Measurements from ENCODE around the gene SPTB.

The SPTB gene

DNA sequence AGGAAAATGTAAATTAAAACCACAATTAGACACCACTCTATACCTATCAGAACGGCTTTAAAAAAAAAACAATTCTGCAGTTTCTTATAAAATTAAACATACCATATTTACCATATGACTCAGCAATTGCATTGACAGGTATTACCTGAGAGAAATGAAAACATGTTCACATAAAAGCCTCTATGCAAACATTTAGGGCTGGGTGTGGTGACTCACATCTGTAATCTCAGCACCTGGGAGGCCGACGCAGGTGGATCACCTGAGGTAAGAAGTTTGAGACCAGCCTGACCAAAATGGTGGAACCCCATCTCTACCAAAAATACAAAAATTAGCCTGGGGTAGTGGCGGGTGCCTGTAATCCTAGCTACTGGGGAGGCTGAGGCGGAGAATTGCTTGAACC is 41.1 kb downstream of the SPTB start:
- Histone ChIP-seq H3K36me3 (ENCODE audit: control insufficient read depth, insufficient read depth, low read length) (no peaks in the 10 kb centered on the region), H3K9me3 (ENCODE audit: control insufficient read depth, low read length) (no peaks in the 10 kb centered on the region), H3K27ac (ENCODE audit: insufficient read depth, low read depth, low read length, poor library complexity, severe bottlenecking) (no peak overlapping the region), H3K27me3 (ENCODE audit: control insufficient read depth, insufficient read depth, low read length, poor library complexity, severe bottlenecking) (no peaks in the 10 kb centered on the region), H3K4me3 (ENCODE audit: insufficient read depth, low read depth, low read length) (no peak overlapping the region), H3K4me1 (ENCODE audit: control insufficient read depth, insufficient read depth, low read length) (no peaks in the 10 kb centered on the region)
- WGBS, 2 experiments = 92 to 93% methylated on average over 5 of the region's 5 CpGs

DNA sequence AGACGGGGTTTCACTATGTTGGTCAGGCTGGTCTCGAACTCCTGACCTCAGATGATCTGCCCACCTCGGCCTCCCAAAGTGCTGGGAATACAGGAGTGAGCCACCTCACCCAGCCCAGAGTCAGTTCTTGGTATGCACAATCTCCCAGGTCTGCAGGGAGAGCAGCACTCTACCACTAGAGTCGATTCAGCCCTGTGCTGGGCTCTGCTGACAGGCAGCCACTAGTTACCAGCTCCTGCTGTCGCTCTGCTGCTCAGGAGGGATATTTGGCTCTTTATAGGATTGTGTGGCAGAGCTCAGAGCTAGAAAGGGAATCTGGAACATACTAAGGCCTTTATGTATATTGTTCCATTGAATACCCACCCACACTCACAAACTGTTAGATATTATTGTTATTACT is 44.3 kb downstream of the SPTB start:
- H3K4me1 ChIP-seq (ENCODE audit: control insufficient read depth, insufficient read depth, low read length) = no peaks in the 10 kb centered on the region
- H3K9me3 ChIP-seq (ENCODE audit: control insufficient read depth, low read length) = no peaks in the 10 kb centered on the region
- no peak overlapping the region for H3K4me3 ChIP-seq (ENCODE audit: insufficient read depth, low read depth, low read length)
- no peaks in the 10 kb centered on the region for H3K36me3 ChIP-seq (ENCODE audit: control insufficient read depth, insufficient read depth, low read length)
- H3K27ac ChIP-seq (ENCODE audit: insufficient read depth, low read depth, low read length, poor library complexity, severe bottlenecking) = no peak overlapping the region
- WGBS, 2 experiments = 89% methylated on average over 5 of the region's 5 CpGs
- H3K27me3 ChIP-seq (ENCODE audit: control insufficient read depth, insufficient read depth, low read length, poor library complexity, severe bottlenecking) = no peaks in the 10 kb centered on the region

GRCh38 chr14:64834965-64835364 is 44.7 kb downstream of the SPTB start:
- H3K9me3 ChIP-seq (ENCODE audit: control insufficient read depth, low read length) = no peaks in the 10 kb centered on the region
- 87 to 91% methylated on average over 3 of the region's 3 CpGs for WGBS, 2 experiments
- no peaks in the 10 kb centered on the region for H3K27me3 ChIP-seq (ENCODE audit: control insufficient read depth, insufficient read depth, low read length, poor library complexity, severe bottlenecking)

DNA sequence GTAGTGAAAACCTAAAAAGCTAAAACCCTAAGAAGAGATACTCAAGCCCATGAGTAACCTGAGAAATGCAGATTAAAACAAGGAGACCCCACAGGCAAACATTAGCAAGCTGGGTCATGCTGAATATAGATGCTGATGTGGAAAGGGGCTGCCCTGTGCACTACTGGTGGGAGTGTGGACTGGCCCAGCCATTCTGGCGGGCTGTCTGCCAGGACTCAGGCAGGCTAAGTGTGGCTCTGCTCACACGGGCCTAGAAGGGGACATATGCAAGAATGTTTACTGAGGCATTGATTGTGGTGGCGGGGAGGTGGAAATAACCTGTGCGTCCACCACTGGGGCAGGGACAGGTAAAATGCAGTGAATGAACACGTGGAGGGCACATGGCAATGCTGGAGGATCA is 48.3 kb downstream of the SPTB start:
- H3K36me3 ChIP-seq (ENCODE audit: control insufficient read depth, insufficient read depth, low read length) = no peaks in the 10 kb centered on the region
- no peak overlapping the region for H3K4me3 ChIP-seq (ENCODE audit: insufficient read depth, low read depth, low read length)
- H3K27me3 ChIP-seq (ENCODE audit: control insufficient read depth, insufficient read depth, low read length, poor library complexity, severe bottlenecking) = no peaks in the 10 kb centered on the region
- 88 to 89% methylated on average over 5 of the region's 5 CpGs for WGBS, 2 experiments
- no peaks in the 10 kb centered on the region for H3K4me1 ChIP-seq (ENCODE audit: control insufficient read depth, insufficient read depth, low read length)
- no peaks in the 10 kb centered on the region for H3K9me3 ChIP-seq (ENCODE audit: control insufficient read depth, low read length)
- H3K27ac ChIP-seq (ENCODE audit: insufficient read depth, low read depth, low read length, poor library complexity, severe bottlenecking) = no peak overlapping the region

More at GRCh38 chr14:64834965-64835364, 44.7 kb downstream of the SPTB start:
- no peak overlapping the region for H3K4me3 ChIP-seq (ENCODE audit: insufficient read depth, low read depth, low read length)
- no peaks in the 10 kb centered on the region for H3K36me3 ChIP-seq (ENCODE audit: control insufficient read depth, insufficient read depth, low read length)
- H3K27ac ChIP-seq (ENCODE audit: insufficient read depth, low read depth, low read length, poor library complexity, severe bottlenecking) = no peak overlapping the region
- H3K4me1 ChIP-seq (ENCODE audit: control insufficient read depth, insufficient read depth, low read length) = no peaks in the 10 kb centered on the region

GRCh38 chr14:64830961-64831360 is 48.7 kb downstream of the SPTB start:
- H3K9me3 ChIP-seq (ENCODE audit: control insufficient read depth, low read length) = no peaks in the 10 kb centered on the region
- H3K4me1 ChIP-seq (ENCODE audit: control insufficient read depth, insufficient read depth, low read length) = no peaks in the 10 kb centered on the region
- H3K27ac ChIP-seq (ENCODE audit: insufficient read depth, low read depth, low read length, poor library complexity, severe bottlenecking) = no peak overlapping the region
- 92 to 100% methylated on average over 1 of the region's 1 CpG for WGBS, 2 experiments
- H3K36me3 ChIP-seq (ENCODE audit: control insufficient read depth, insufficient read depth, low read length) = no peaks in the 10 kb centered on the region
- H3K27me3 ChIP-seq (ENCODE audit: control insufficient read depth, insufficient read depth, low read length, poor library complexity, severe bottlenecking) = no peaks in the 10 kb centered on the region
- no peak overlapping the region for H3K4me3 ChIP-seq (ENCODE audit: insufficient read depth, low read depth, low read length)

DNA sequence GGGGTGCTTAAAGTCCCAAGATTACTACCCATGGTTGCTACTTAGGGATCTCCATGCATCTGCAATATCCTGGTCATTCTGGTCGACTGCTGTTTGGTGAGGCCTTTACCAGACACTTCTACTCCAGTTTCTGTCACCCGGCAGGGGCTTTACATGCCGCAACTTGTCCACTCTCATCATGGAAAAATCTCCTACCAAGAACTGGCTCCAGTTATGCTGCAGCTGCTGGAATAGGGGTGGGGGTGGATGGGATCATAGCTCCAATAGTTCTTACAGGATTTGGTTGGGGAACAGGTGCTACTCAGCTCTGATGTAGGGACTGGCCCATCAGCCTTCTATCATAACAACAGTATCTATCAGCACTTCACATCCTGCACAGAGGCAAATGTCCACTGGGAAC is 51.6 kb downstream of the SPTB start:
- Histone ChIP-seq H3K27ac (ENCODE audit: insufficient read depth, low read depth, low read length, poor library complexity, severe bottlenecking) (no peak overlapping the region), H3K4me3 (ENCODE audit: insufficient read depth, low read depth, low read length) (no peak overlapping the region), H3K36me3 (ENCODE audit: control insufficient read depth, insufficient read depth, low read length) (no peaks in the 10 kb centered on the region), H3K9me3 (ENCODE audit: control insufficient read depth, low read length) (no peaks in the 10 kb centered on the region), H3K4me1 (ENCODE audit: control insufficient read depth, insufficient read depth, low read length) (peaks cover 1% of the 10 kb centered on the region), H3K27me3 (ENCODE audit: control insufficient read depth, insufficient read depth, low read length, poor library complexity, severe bottlenecking) (no peaks in the 10 kb centered on the region)
- 85 to 98% methylated on average over 3 of the region's 3 CpGs for WGBS, 2 experiments

DNA sequence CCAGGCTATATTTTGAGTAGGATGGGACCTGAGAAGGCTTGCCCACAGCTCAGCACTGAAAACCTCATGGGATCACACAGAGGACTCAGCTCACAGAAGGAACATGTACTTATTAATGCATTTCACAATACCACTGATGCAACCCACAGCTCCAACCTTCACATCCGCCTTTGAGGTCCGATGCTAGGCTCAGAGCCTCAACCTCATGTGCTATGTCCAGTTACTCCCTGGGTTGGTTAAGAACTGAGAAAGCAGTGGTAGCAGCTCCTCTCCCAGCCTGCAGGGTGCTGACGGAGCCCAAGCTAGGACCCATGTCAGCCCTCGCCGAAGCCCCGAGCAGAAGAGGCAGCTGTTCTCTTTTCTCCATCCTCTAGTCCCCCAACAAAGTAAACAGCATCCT is 52.9 kb downstream of the SPTB start:
- Histone ChIP-seq H3K36me3 (ENCODE audit: control insufficient read depth, insufficient read depth, low read length) (no peaks in the 10 kb centered on the region), H3K9me3 (ENCODE audit: control insufficient read depth, low read length) (no peaks in the 10 kb centered on the region), H3K4me1 (ENCODE audit: control insufficient read depth, insufficient read depth, low read length) (peaks cover 4% of the 10 kb centered on the region), H3K27ac (ENCODE audit: insufficient read depth, low read depth, low read length, poor library complexity, severe bottlenecking) (no peak overlapping the region), H3K27me3 (ENCODE audit: control insufficient read depth, insufficient read depth, low read length, poor library complexity, severe bottlenecking) (no peaks in the 10 kb centered on the region), H3K4me3 (ENCODE audit: insufficient read depth, low read depth, low read length) (no peak overlapping the region)
- 91 to 94% methylated on average over 6 of the region's 6 CpGs for WGBS, 2 experiments

- 94 to 96% methylated on average over 4 of the region's 4 CpGs for WGBS, 2 experiments
- H3K36me3 ChIP-seq (ENCODE audit: control insufficient read depth, insufficient read depth, low read length) = no peaks in the 10 kb centered on the region
- no peak overlapping the region for H3K4me3 ChIP-seq (ENCODE audit: insufficient read depth, low read depth, low read length)
- H3K27ac ChIP-seq (ENCODE audit: insufficient read depth, low read depth, low read length, poor library complexity, severe bottlenecking) = no peak overlapping the region
- no peaks in the 10 kb centered on the region for H3K27me3 ChIP-seq (ENCODE audit: control insufficient read depth, insufficient read depth, low read length, poor library complexity, severe bottlenecking)
- H3K9me3 ChIP-seq (ENCODE audit: control insufficient read depth, low read length) = no peaks in the 10 kb centered on the region
- peaks cover 4% of the 10 kb centered on the region for H3K4me1 ChIP-seq (ENCODE audit: control insufficient read depth, insufficient read depth, low read length)
Observed at GRCh38 chr14:64826333-64826732, 53.4 kb downstream of the SPTB start.

GRCh38 chr14:64825509-64825908 is 54.2 kb downstream of the SPTB start:
- 78 to 81% methylated on average over 10 of the region's 10 CpGs for WGBS, 2 experiments
- no peaks in the 10 kb centered on the region for H3K27me3 ChIP-seq (ENCODE audit: control insufficient read depth, insufficient read depth, low read length, poor library complexity, severe bottlenecking)
- H3K4me3 ChIP-seq (ENCODE audit: insufficient read depth, low read depth, low read length) = no peak overlapping the region
- H3K9me3 ChIP-seq (ENCODE audit: control insufficient read depth, low read length) = no peaks in the 10 kb centered on the region
- no peak overlapping the region for H3K27ac ChIP-seq (ENCODE audit: insufficient read depth, low read depth, low read length, poor library complexity, severe bottlenecking)
- H3K36me3 ChIP-seq (ENCODE audit: control insufficient read depth, insufficient read depth, low read length) = no peaks in the 10 kb centered on the region
- peaks cover 4% of the 10 kb centered on the region for H3K4me1 ChIP-seq (ENCODE audit: control insufficient read depth, insufficient read depth, low read length)

DNA sequence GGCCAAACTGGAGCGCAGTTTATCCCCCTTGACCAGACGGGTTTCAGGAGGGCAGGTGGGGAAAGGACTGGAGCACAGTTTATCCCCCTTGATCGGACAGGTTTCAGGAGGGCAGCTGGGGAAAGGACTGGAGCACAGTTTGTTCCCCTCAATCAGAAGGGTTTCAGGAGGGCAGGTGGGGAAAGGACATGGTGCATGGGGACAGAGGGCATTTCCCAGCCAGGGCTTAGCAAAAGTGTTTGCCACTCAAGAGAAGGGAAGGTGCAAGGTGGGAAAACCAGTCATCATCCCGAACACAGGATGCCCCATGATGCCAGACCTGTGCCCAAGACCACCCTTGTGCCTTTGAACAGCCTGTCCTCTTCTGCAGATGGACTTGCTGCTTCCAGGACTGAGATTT is 54.7 kb downstream of the SPTB start:
- H3K9me3 ChIP-seq (ENCODE audit: control insufficient read depth, low read length) = no peaks in the 10 kb centered on the region
- peaks cover 4% of the 10 kb centered on the region for H3K4me1 ChIP-seq (ENCODE audit: control insufficient read depth, insufficient read depth, low read length)
- no peaks in the 10 kb centered on the region for H3K36me3 ChIP-seq (ENCODE audit: control insufficient read depth, insufficient read depth, low read length)
- no peak overlapping the region for H3K4me3 ChIP-seq (ENCODE audit: insufficient read depth, low read depth, low read length)
- H3K27me3 ChIP-seq (ENCODE audit: control insufficient read depth, insufficient read depth, low read length, poor library complexity, severe bottlenecking) = no peaks in the 10 kb centered on the region
- no peak overlapping the region for H3K27ac ChIP-seq (ENCODE audit: insufficient read depth, low read depth, low read length, poor library complexity, severe bottlenecking)
- WGBS, 2 experiments = 94 to 95% methylated on average over 4 of the region's 4 CpGs

DNA sequence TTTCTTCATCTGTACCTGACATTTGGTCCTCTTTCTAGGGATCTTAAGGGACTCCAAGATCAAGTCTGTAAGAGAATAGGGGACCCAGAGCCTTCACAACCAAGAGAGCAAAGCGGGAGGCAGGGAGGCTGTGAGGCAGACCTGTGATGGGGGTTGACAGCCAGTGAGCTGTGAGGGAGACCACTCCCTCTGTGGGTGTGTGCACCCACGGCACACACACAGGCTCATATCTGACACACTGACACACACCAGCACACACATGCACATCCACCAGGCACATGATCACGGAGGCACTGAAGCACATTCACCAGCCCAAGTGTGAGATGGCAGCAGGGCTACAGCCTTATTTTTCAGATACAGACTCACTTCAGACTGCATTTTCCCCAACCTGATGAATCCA is 55.2 kb downstream of the SPTB start:
- Histone ChIP-seq H3K36me3 (ENCODE audit: control insufficient read depth, insufficient read depth, low read length) (no peaks in the 10 kb centered on the region), H3K4me3 (ENCODE audit: insufficient read depth, low read depth, low read length) (no peak overlapping the region), H3K27me3 (ENCODE audit: control insufficient read depth, insufficient read depth, low read length, poor library complexity, severe bottlenecking) (no peaks in the 10 kb centered on the region), H3K4me1 (ENCODE audit: control insufficient read depth, insufficient read depth, low read length) (peaks cover 4% of the 10 kb centered on the region), H3K27ac (ENCODE audit: insufficient read depth, low read depth, low read length, poor library complexity, severe bottlenecking) (no peak overlapping the region), H3K9me3 (ENCODE audit: control insufficient read depth, low read length) (no peaks in the 10 kb centered on the region)
- WGBS, 2 experiments = 91 to 93% methylated on average over 3 of the region's 3 CpGs

Data from ectodermal cell (in vitro differentiated cells).